Left renal cortex interstitium (tissue), 4 donors: ENCODE results near the gene SLC29A4. TPM values are rescaled to one million over a fixed set of nuclear protein-coding genes. Genes with fewer than 3 reads are reported as not detected.
A peak's percentile ranks its signal among the peaks of the same experiment; 100 is the strongest.
"Not testable (repeated sequence)": the region's sequence is repeated elsewhere in the genome, so short reads cannot be mapped to it uniquely, and the experiment has no call there.

ENCODE experiments used
- DNase-seq, 4 donors: peaks; one replicate each; pipeline ENCODE4 v3.0.0-alpha.2; 2013; ENCODE audit warnings: low read depth in 4 of 4, low spot score in 2 of 4, missing footprints in 1 of 4
- polyA plus RNA-seq, 4 donors: library from polyadenylated mRNA; unstranded; fragments of 120-200 nt; gene quantifications; one replicate each; pipeline ENCODE4 v1.2.1, GENCODE V29; 2013; ENCODE audit not compliant: insufficient read length in 4 of 4

The SLC29A4 gene
- polyA plus RNA-seq, 4 donors, result 20.3 to 35.6 (median 25.5) TPM

DNA sequence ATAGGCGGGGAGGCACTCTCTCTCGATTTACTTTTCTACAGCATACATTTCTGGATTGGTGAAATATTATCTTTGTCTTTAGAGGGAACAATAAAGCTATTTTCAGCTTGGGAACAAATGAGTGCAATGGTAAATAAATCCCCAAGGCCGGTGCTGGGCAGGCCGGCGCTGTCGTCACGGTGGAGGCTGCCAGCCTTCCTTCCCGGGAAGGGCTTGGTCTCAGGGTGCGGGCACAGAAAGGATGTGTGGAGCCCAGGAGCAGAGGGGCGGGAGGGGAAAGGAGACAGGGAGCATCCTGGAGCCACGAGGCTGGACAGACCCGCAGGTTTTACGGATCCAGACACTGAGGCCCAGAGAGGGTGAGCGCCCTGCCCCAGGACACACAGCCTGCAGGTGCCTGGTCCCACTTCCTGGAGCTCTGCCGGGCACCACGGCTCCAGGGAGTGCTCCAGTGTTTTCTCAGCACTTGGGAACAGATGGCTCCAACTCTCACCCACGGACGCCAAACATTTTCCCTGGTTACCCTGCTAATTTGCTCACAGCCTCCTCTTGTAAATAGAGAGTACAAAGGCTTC lies 8.8 kb upstream of the SLC29A4 start:
- not testable (repeated sequence) for DNase-seq

DNA sequence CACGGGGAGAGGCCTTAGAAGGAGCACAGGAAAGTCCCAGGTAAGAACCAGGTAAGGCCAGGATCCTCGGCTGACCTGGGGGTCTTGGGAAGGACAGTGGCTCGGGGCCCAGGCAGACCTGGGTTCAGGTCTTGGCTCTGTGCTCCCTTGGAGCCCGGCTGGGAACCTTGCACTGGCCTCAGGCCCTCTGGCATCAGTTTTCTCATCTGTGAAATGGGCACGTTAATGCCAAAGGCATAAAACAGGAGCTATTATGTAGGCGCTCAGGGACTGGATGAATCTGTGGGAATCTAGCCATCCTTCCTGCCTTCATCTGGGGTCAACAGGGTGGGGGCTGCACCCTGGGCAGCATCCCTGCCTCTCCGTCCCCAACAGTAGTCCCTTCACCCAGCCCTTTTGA lies 8.3 kb upstream of the SLC29A4 start:
- no peak for DNase-seq

DNA sequence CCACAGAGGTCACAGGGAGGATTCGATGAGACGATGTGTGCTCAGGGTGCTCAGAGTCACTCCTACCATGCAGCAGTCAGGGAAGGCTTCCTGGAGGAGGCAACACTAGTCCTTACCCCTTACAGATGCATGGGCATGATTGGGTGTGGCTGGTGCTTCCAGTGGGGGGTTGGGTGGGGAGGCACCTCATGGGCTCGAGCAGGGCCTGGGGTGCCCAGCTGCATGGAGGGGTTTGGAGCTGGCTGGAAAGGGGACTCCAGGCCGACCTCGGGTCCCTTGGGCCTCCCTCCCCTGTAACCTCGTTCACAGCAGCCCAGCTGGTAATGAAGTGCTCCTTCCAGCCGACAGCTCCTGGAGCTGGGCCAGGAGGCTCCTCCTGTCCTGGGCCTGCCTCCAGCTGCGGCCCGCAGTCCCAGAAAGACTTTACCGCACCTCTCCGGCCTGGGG lies 7.7 kb upstream of the SLC29A4 start:
- not testable (repeated sequence) for DNase-seq

DNA sequence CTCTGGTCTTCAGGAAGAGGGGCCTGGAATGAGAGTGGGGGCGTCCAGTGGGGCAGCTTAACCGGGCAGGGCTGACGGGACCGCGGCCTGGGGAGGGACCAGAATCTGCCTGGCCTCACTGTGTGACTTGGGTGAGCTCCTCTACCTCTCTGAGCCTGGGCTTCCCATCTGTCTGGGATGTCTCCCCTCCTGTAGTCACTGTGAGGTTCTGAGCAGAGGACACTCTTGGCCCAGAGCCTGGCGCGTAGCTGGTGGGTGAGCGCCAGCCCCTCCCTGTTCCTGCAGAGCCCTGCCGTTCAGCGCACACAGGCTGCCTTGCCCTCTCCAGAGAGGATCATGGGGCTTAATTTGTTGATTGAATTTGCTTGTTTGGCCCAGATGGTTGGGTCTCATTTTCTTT lies 7.2 kb upstream of the SLC29A4 start:
- DNase-seq, result not testable (repeated sequence)

DNA sequence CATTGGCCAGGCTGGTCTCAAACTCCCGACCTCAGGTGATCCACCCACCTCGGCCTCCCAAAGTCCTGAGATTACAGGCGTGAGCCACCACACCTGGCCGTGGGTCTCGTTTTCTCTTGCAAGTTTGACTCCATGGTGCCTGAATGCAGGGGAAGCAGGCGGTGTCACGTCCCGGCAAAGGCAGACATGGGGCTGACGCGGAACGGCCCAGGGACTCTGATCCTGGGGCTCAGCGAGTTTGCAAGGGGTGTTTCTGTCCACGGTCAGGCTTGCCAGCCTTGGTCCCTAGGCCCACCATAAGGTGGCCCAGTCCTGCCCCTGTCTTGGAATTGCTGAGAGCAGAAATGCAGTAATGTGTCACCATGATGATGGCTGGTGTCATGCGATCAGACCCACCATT lies 6.6 kb upstream of the SLC29A4 start:
- not testable (repeated sequence) for DNase-seq

DNA sequence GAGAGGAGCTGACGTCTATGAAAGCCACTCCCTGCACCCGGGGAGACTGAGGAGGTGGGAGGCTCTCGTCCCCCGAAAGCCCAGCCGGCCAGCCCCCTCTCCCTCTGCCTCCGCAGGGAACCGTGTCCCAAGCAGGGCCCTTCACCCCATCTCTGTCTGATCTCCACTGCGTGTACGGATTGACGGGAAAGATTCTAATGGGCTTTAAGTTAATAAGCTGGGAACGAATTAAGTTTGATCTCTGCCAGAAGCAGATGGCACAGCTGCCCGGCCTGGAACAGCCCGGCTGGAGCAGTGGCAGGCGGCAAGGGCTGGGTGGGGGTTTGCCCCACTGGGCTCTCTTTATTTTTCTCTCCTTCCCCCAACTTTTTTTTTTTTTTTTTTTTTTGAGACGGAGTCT lies 6.1 kb upstream of the SLC29A4 start:
- DNase-seq, result no peak

DNA sequence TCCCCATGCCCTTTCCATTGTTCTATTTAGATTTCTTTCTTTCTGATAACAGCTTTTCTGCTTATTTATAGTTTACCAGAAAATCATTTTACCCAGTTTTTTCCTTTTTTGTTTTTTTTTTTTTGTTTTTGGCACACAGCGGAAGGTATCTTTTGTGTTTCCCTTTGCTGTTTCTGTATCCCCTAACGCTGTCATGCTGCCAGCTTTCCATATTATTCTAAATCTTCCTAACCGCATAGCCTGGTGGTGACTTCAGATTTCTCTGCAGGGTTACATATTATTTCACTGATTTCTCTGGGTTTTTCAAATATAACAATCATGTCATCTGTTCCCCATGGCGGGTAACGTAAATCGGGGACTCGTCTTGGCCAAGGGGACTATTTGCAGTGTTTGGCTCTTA lies 4.0 kb upstream of the SLC29A4 start:
- DNase-seq, result no peak

DNA sequence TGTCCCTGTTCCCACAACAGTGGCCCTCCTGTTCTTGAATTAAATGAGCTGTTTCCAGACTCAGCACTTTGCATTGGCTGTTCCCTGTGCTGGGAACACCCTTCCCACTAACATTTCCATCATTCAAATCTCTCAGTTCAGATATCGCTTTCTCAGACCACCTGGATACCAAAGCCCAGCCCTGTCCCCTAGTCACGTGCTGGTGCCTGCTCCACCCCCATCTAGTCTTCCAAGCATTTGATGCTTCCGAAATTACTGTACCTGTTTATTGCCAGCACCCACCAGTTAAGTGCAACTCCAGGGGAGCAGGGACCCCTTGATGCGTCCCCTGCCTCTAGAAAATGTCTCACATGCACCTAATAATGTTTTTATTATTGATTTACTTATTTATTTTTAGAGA lies 3.0 kb upstream of the SLC29A4 start:
- DNase-seq, result no peak

DNA sequence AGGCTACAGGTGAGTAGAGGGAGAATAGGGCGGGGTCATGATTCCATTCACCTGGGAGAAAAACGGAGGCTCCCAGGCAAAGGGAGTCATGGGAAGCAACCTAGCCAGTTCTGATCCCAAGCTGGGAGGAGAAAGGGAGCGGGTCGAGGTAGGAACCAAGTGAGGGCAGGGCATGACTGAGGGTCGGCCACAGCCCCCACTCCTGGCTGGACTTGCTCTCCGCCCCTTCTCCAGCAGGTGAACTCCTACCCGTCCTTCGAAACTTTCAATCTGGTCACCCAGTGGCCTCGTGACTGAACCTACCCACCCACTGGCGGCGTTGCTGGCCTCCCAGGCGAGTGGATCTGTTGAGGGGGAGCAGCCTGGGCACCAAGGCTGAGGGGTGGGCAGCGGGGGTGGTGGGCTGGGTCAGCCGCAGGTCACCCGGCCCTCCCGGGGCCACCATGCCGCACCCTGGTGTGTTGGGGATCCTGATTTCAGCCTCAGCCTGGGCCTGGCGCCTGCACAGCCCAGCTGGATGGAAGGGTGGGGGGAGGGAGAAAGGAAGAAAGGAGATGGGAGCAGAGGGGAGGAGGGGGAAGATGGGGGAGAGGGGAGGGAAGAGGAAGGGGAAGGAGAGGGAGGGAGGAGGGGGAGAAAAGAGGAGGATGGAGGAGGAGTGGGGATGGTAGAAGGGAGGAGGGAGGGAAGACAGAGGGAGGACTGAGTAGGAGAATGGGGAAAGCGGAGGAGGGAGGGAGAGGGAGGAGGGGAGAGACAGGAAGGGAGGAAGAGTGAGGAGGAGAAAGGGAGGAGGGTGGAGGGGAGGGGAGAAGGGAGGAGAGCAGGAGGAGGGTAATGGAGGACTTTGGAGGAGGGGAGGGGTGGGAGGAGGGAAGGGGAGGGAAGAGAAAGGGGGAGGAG lies 894 bp upstream of the SLC29A4 start:
- DNase-seq, result not testable (repeated sequence)

DNA sequence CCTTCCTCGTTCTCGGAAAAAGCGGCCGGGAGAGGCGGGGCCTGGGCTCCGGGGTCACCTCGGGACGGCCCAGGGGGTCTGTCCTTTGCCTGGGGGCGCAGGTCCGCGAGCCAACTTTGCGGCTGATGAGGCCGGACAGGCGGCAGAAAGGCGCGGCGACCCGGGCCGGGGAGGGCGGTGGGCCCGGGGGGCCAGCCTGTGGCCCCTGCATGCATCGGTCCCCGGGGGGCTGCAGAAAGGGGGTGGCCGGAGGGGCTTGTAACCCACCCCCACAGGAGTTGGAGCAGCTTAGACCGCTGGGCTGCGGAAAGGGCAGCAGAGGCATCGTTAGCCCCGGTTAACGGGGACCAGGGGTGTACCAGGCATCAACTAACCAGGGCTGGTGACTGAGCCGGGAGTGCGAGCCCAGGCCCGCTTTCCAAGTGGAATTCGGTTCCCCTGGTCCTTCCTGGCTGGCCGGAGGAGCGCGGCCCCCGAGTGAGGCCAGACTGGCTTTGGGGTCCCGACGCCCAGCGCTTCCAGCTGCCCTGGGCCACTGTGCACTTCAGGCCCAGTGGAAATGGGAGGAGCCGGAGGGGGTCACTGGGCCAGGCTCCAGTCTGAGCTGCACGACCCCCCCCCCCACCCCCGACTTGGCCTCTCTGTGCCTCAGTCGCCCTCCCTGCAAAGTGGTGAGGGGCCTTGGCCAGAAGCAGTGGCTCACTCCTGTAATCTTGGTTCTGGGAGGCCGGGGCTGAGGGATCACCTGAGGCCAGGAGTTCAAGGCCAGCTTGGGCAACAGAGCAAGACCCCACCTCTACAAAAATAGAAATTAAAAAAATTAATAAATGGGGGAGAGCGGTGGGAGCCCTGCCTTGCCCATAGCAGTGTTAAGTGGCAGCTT lies 919 bp downstream of the SLC29A4 start:
- DNase-seq, result no peak

DNA sequence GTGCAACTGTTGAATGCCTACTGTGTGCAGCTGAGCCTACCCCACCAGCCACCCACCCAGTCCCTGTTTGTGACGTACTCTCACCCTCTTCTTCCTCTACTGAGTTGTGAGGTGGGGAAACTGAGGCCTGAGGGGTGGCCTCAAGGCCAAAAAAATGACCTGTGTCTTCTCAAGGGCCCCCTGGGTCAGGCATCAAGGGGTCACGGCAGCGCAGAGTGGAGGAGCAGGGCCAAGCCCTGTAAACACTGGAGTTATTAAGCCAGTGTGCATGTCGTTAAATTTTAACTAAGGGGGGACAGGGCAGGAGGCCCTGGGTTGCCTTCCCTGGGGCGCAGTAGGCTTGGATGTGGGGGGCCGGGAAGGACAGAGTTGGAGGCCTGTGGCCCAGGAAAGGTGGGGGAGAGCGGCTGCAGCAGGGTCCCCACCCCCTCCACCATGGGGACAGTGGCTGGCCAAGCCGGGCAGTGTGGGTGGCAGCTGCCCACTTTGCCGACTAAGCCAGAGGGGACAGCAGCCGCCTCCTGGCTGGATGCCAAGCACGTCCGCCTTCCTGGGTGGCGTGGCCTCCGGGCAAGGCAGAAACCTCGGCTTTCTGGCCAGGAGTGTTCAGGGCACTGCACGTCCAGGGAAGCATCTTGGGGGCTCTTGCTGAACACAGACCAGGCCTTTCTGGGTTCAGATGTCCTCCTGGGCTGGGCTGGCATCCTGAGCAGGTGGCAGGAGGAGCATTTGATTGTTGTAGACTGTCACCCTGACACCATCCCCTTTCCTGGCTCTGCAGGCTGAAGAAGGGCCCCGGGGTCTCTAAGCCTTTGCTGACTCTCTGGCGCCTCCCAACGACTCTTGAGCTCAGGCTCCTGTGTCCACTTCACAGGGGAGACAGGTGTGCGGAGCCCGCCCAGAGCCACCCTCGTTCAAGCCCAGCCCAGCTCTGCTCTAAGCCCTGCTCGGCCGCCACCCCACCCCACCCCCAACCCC lies 1.9 kb downstream of the SLC29A4 start:
- peak in 1 of 4 donors; percentile 54 for DNase-seq

DNA sequence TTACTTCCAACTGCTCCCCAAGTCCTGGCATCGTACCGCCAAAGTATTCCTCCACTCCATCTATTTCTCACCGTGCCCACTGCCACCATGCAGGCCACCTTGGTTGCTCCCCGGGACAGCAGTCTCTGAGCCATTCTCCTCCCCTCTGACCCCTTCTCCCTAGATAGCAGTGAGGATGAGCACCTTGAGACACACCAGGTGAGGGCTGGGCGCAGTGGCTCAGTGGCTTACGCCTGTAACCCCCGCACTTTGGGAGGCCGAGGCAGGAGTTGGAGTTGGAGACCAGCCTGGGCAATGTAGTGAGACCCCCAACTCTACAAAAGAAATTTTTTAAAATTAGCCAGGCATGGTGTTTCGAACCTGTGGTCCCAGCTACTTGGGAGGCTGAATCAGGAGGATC lies 4.2 kb downstream of the SLC29A4 start:
- DNase-seq, result no peak

DNA sequence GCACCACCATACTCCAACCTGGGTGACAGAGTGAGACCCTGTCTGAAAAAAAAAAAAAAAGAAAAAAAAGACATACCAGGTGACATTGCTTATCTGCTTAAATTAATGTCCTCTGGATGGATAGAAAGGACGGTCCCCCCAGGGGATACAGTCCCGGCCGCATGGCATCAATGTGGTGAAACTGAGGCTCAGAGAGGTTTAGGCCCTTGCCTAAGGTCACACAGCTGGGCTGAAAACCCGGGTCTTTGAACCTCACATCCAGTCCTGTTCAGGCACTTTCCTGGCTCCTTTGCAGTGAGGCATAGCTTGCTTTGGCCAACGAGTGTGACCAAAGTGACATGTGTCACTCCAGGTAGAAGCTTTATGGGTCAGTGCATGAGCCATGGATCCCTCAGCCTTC lies 4.6 kb downstream of the SLC29A4 start:
- not testable (repeated sequence) for DNase-seq

DNA sequence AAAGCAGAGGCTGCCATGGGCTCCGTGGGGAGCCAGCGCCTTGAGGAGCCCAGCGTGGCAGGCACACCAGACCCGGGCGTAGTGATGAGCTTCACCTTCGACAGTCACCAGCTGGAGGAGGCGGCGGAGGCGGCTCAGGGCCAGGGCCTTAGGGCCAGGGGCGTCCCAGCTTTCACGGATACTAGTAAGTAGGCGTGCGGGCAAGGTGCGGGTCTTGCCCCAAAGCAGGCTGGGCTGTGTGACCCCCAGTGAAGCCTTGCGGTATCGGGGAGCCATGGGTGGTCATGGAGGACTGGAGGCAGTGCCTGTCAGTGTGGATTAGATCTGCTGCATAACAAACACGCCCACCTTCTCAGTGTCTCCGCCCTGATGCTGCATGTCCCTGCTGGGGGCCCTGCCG lies 5.1 kb downstream of the SLC29A4 start:
- DNase-seq, result no peak

DNA sequence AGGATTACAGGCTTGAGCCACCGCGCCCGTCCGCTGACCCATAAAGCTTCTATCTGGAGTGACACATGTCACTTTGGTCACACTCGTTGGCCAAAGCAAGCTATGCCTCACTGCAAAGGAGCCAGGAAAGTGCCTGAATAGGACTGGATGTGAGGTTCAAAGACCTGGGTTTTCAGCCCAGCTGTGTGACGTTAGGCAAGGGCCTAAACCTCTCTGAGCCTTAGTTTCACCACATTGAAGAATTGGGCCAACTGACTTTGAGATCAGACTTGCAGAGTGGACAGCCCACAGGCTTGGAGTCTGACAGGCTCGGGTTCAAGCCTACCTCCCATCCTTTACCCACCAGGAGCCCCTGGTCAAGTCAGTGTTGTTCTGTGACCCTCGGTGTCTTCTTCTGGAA lies 5.8 kb downstream of the SLC29A4 start:
- DNase-seq, result not testable (repeated sequence)

DNA sequence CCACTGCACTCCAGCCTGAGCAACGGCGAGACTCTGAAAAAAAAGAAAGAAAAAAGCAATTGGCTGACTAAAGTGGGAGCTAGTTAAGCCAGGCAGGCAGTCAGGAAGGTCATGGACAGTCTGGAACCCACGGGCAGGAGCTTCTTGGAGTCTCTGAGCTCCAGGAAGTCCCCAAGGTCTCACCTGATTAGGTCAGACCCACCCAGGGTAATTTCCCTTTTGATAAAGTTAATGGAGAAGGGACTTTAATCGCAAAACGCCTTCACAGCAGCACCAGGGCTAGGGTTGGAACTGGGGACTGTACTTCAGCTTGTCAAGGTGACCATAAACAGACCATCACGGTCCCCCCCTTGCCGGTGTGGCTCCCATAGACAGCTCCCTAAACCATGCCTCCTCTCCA lies 6.6 kb downstream of the SLC29A4 start:
- DNase-seq, result no peak

DNA sequence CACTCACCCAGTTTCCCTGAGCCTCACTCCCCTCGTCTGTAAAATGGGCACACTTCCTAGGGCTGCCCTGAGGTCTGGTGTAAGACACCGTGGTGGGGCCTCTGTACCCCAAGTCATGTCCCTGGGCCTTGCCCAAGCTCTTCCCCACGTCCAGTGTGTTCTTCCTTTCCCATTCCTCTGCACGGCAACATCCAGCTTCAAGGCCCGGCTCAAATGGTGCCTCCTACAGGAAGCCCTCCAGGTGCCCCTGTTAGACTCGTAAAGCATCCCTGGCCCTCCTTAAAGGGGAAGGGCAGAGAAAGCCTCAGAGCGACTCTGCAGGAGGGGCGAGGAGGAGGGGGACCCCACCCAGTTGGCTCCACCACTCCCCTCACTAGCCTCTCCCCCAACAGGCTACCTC lies 8.6 kb downstream of the SLC29A4 start:
- no peak for DNase-seq

DNA sequence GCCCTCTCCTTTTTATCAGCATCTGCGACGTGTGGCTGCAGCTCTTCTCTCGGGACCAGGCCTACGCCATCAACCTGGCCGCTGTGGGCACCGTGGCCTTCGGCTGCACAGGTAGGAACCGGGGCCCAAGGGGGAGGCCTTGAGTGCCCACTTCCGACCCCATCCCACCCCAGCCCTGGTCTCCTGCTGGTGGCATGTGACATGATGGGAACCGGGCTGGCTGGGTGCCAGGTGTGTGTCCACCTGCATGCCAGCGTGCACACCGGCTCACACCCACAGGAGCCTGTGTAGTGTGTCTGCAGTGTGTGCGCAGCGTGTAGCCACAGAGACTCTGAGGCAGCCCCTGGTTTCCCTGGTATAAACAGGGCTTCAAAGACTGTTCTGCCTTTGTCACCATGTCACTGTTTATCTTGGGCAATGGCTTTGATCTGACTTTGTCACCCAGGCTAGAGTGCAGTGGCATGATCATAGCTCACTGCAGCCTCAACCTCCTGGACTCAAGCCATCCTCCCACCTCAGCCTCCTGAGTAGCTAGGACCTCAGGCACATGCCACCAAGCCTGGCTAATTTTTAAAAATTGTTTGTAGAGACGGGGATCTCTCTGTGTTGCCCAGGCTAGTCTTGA lies 9.1 kb downstream of the SLC29A4 start:
- DNase-seq, result not testable (repeated sequence)

DNA sequence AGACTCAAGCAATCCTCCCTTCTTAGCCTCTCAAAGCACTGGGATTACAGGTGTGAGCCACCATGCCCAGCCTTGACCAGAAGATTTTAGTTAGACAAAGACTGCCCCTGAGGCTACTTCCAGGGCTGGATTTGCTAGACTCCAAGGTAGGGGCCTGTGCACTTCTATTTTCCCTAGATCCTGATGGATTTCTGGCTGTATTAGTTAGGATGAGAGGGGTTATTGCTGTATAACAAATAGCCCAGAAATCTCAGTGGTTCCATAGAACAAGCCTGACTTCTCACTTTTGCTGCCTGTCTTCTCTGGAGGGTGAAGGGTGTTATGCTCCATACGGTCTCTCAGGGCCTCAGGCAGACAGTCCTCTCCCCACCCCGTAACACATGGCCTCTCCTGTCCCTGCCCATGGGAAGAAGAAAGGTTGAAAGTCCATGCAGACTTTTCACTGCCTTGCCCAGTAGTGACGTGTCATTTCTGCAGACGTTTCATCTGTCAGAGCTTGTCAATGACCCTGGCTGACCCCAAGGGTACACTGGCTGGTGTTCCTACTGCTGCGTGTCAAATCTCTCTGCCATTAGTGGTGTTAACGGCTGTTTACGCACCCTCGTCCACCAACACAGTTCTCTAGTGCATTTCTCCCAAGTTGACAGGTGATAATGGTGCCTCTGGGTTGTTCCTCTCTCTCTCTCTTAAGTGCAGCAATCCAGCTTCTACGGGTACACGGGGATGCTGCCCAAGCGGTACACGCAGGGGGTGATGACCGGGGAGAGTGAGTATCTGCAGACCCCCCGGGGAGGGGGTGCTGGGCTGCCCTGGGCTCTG lies 11.6 kb downstream of the SLC29A4 start:
- DNase-seq, result no peak
